ENCODE data around the gene EDAR.

Gene EDAR

GRCh38 chr2:108928660-108929377, 60.2 kb downstream of the EDAR start:
- H3K4me3 ChIP-seq (ENCODE audit: low read depth, low read length), result no peak overlapping the region
- no peak for TF ChIP-seq CTCF (IDR thresholded peaks at IDR 0.05; ENCODE audit: low read depth, low read length)

- H3K4me3 ChIP-seq (ENCODE audit: low read depth, low read length), result no peak overlapping the region
- TF ChIP-seq CTCF (IDR thresholded peaks at IDR 0.05; ENCODE audit: low read depth, low read length), result peak; percentile 72
Observed at GRCh38 chr2:108927936-108928659, 60.9 kb downstream of the EDAR start.

DNA sequence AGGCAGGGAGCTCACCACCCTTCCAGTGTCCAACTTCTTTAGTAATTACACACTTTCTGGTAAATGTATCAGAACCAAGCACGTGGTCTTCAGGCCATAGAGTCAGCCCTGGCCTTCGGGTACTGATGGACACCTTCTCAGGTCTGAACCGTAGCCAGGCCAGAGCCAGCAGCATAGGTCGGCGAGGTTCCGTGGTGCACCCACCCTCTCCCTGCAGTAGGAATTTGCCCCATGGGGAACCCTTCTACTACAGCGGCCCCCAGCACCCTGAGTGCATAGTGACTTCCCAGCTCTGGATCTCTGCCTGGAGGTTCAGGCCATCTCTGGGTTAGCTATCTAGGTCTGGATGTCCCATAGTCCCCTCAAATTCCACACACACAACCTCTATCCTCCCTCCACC, 61.6 kb downstream of the EDAR start:
- H3K4me3 ChIP-seq (ENCODE audit: low read depth, low read length), result no peak overlapping the region
- TF ChIP-seq CTCF (IDR thresholded peaks at IDR 0.05; ENCODE audit: low read depth, low read length), result no peak

- no peak overlapping the region for H3K4me3 ChIP-seq (ENCODE audit: low read depth, low read length)
- no peak for TF ChIP-seq CTCF (IDR thresholded peaks at IDR 0.05; ENCODE audit: low read depth, low read length)
Observed at GRCh38 chr2:108926561-108927380, 62.2 kb downstream of the EDAR start.

DNA sequence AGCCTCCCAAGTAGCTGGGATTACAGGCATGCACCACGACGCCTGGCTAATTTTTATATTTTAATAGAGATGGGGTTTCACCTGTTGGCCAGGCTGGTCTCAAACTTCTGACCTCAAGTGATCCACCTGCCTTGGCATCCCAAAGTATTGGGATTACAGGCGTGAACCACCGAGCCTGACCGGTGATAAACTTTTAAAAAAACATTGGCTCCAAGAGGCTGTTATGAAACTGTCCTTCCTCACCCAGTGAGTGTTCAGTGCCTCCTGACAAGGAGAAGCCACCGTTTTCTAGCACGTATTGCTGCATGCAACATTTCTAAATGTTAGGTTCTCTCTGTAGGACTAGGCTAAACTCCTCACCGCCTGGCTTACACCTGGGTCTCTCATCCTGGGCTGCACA, 63.3 kb downstream of the EDAR start:
- TF ChIP-seq CTCF (IDR thresholded peaks at IDR 0.05; ENCODE audit: low read depth, low read length), result no peak
- no peak overlapping the region for H3K4me3 ChIP-seq (ENCODE audit: low read depth, low read length)

GRCh38 chr2:108925286-108925685, 63.7 kb downstream of the EDAR start:
- no peak for TF ChIP-seq CTCF (IDR thresholded peaks at IDR 0.05; ENCODE audit: low read depth, low read length)
- no peak overlapping the region for H3K4me3 ChIP-seq (ENCODE audit: low read depth, low read length)
